Measurements from ENCODE around the gene LMOD2. TPM values are rescaled to one million over a fixed set of nuclear protein-coding genes. Genes with fewer than 3 reads are reported as not detected.

The LMOD2 gene
- total and polyA plus RNA-seq, 10 of the 15 experiments (the other 5 are each of a cell fraction or from before 2014, with no cell fraction given) = not detected

DNA sequence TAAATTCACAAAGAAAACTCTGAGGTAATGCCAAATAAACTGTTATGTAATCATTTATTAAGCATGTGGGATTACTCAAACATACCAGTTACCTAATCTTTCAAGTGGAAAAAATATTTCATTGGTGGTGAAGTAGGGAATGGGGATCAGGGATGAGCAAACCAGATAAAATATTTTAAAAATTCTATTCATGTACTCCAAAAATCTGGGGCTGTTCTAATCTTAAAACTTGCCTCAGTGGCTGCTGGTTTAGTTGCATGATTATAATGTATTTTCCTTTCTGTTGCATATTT, 19.5 kb downstream of the LMOD2 start (continued):
- no peak for TF ChIP-seq ZBTB40 (IDR thresholded peaks at IDR 0.05; ENCODE audit: borderline replicate concordance)
- TF ChIP-seq ZNF217 (IDR thresholded peaks at IDR 0.05) = no peak
- no peak for TF ChIP-seq SIN3A (IDR thresholded peaks at IDR 0.05; ENCODE audit: low read depth, low read length)
- TF ChIP-seq, protein P1, sequence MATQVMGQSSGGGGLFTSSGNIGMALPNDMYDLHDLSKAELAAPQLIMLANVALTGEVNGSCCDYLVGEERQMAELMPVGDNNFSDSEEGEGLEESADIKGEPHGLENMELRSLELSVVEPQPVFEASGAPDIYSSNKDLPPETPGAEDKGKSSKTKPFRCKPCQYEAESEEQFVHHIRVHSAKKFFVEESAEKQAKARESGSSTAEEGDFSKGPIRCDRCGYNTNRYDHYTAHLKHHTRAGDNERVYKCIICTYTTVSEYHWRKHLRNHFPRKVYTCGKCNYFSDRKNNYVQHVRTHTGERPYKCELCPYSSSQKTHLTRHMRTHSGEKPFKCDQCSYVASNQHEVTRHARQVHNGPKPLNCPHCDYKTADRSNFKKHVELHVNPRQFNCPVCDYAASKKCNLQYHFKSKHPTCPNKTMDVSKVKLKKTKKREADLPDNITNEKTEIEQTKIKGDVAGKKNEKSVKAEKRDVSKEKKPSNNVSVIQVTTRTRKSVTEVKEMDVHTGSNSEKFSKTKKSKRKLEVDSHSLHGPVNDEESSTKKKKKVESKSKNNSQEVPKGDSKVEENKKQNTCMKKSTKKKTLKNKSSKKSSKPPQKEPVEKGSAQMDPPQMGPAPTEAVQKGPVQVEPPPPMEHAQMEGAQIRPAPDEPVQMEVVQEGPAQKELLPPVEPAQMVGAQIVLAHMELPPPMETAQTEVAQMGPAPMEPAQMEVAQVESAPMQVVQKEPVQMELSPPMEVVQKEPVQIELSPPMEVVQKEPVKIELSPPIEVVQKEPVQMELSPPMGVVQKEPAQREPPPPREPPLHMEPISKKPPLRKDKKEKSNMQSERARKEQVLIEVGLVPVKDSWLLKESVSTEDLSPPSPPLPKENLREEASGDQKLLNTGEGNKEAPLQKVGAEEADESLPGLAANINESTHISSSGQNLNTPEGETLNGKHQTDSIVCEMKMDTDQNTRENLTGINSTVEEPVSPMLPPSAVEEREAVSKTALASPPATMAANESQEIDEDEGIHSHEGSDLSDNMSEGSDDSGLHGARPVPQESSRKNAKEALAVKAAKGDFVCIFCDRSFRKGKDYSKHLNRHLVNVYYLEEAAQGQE (IDR thresholded peaks at IDR 0.05; ENCODE audit: low read depth, low read length) = no peak
- TF ChIP-seq ZNF384 (IDR thresholded peaks at IDR 0.05; ENCODE audit: borderline replicate concordance, low read depth, low read length) = no peak
- no peak for TF ChIP-seq CTCF (IDR thresholded peaks at IDR 0.05 in 2 of 3, conservative IDR thresholded peaks at IDR 0.05 in 1 of 3; ENCODE audit: control insufficient read depth in 2 of 3, extremely low read depth in 1 of 3, insufficient read depth in 1 of 3, low read depth in 3 of 3, low read length in 3 of 3)
- no peak for TF ChIP-seq SUPT20H (IDR thresholded peaks at IDR 0.05; ENCODE audit: borderline replicate concordance, control insufficient read depth, low read depth, low read length)
- TF ChIP-seq IRF3 (IDR thresholded peaks at IDR 0.05) = no peak
- no peak for TF ChIP-seq IRF4 (IDR thresholded peaks at IDR 0.05; ENCODE audit: low read depth, low read length)
- TF ChIP-seq, protein P2, sequence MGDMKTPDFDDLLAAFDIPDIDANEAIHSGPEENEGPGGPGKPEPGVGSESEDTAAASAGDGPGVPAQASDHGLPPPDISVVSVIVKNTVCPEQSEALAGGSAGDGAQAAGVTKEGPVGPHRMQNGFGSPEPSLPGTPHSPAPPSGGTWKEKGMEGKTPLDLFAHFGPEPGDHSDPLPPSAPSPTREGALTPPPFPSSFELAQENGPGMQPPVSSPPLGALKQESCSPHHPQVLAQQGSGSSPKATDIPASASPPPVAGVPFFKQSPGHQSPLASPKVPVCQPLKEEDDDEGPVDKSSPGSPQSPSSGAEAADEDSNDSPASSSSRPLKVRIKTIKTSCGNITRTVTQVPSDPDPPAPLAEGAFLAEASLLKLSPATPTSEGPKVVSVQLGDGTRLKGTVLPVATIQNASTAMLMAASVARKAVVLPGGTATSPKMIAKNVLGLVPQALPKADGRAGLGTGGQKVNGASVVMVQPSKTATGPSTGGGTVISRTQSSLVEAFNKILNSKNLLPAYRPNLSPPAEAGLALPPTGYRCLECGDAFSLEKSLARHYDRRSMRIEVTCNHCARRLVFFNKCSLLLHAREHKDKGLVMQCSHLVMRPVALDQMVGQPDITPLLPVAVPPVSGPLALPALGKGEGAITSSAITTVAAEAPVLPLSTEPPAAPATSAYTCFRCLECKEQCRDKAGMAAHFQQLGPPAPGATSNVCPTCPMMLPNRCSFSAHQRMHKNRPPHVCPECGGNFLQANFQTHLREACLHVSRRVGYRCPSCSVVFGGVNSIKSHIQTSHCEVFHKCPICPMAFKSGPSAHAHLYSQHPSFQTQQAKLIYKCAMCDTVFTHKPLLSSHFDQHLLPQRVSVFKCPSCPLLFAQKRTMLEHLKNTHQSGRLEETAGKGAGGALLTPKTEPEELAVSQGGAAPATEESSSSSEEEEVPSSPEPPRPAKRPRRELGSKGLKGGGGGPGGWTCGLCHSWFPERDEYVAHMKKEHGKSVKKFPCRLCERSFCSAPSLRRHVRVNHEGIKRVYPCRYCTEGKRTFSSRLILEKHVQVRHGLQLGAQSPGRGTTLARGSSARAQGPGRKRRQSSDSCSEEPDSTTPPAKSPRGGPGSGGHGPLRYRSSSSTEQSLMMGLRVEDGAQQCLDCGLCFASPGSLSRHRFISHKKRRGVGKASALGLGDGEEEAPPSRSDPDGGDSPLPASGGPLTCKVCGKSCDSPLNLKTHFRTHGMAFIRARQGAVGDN (IDR thresholded peaks at IDR 0.05) = no peak
- no peak for TF ChIP-seq ZNF274 (IDR thresholded peaks at IDR 0.05; ENCODE audit: insufficient read depth, insufficient read length)
- no peak for TF ChIP-seq CBFB (IDR thresholded peaks at IDR 0.05; ENCODE audit: low read depth)

Data from GM12878 (cell line).